NOMO-1 treated with DMSO at 0.1 percent for 48 hours (cell line): ENCODE data around the gene NUDT6.
"Not testable (repeated sequence)": the region's sequence is repeated elsewhere in the genome, so short reads cannot be mapped to it uniquely, and the experiment has no call there.

ENCODE experiments used
- DNase-seq: peaks from one replicate; lab custom pipeline; 2025; ENCODE audit not compliant: unreplicated experiment; lab: John Stamatoyannopoulos, UW

The NUDT6 gene

GRCh38 chr4:122879001-122879400 lies 43.4 kb downstream of the NUDT6 start:
- no peak for DNase-seq

GRCh38 chr4:122876456-122876855 lies 45.9 kb downstream of the NUDT6 start:
- no peak for DNase-seq

- no peak for DNase-seq
Measured at GRCh38 chr4:122875949-122876348, 46.4 kb downstream of the NUDT6 start.

- DNase-seq, result no peak
Measured at GRCh38 chr4:122873821-122874593, 48.4 kb downstream of the NUDT6 start.

GRCh38 chr4:122873146-122873545 lies 49.3 kb downstream of the NUDT6 start:
- no peak for DNase-seq

- not testable (repeated sequence) for DNase-seq
Measured at GRCh38 chr4:122868235-122868634, 54.2 kb downstream of the NUDT6 start.

GRCh38 chr4:122865425-122865824 lies 57.0 kb downstream of the NUDT6 start:
- no peak for DNase-seq

GRCh38 chr4:122863639-122864038 lies 58.8 kb downstream of the NUDT6 start:
- no peak for DNase-seq

GRCh38 chr4:122861172-122861943 lies 61.0 kb downstream of the NUDT6 start:
- no peak for DNase-seq

GRCh38 chr4:122858705-122859104 lies 63.7 kb downstream of the NUDT6 start:
- DNase-seq, result no peak

GRCh38 chr4:122857160-122857559 lies 65.2 kb downstream of the NUDT6 start:
- no peak for DNase-seq

GRCh38 chr4:122855353-122855890 lies 67.0 kb downstream of the NUDT6 start:
- DNase-seq, result no peak

- DNase-seq, result no peak
Measured at GRCh38 chr4:122854447-122855352, 67.7 kb downstream of the NUDT6 start.

- DNase-seq, result no peak
Measured at GRCh38 chr4:122851568-122851967, 70.8 kb downstream of the NUDT6 start.

GRCh38 chr4:122849789-122850188 lies 72.6 kb downstream of the NUDT6 start:
- not testable (repeated sequence) for DNase-seq

- no peak for DNase-seq
Measured at GRCh38 chr4:122847931-122848330, 74.5 kb downstream of the NUDT6 start.

- no peak for DNase-seq
Measured at GRCh38 chr4:122845760-122846159, 76.6 kb downstream of the NUDT6 start.

GRCh38 chr4:122845066-122845465 lies 77.3 kb downstream of the NUDT6 start:
- no peak for DNase-seq

GRCh38 chr4:122844391-122844790 lies 78.0 kb downstream of the NUDT6 start:
- DNase-seq, result not testable (repeated sequence)

GRCh38 chr4:122842984-122843531 lies 79.3 kb downstream of the NUDT6 start:
- no peak for DNase-seq
